Tibial nerve (tissue), 4 donors: ENCODE measurements around the gene CIROP. TPM values are rescaled to one million over a fixed set of nuclear protein-coding genes. Genes with fewer than 3 reads are reported as not detected.

Experiments used
- DNase-seq, 2 donors: peaks; one replicate each; pipeline ENCODE4 v3.0.0-alpha.2; 2019; ENCODE audit warnings: low spot score in 2 of 2
- H3K27ac ChIP-seq, 4 donors: fragments of 200-600 bp; sonication (generic) in 3 of 4; one replicate each; pipeline ENCODE4 v1.5.1; 2017 to 2019; ENCODE audit warnings: mild to moderate bottlenecking in 1 of 4
- H3K27me3 ChIP-seq, 2 donors: fragments of 200-600 bp; sonication (generic) in 1 of 2; one replicate each; pipeline versions ENCODE4 v1.5.1 to v1.6.0; 2017 to 2019
- H3K36me3 ChIP-seq, 3 donors: fragments of 200-600 bp; sonication (generic); one replicate each; pipeline ENCODE4 v1.5.1; 2018 to 2019
- H3K4me1 ChIP-seq, 4 donors: fragments of 200-600 bp; sonication (generic) in 3 of 4; one replicate each; pipeline ENCODE4 v1.5.1; 2017 to 2019
- H3K4me3 ChIP-seq, 4 donors: fragments of 200-600 bp; sonication (generic) in 3 of 4; one replicate each; pipeline ENCODE4 v1.5.1; 2017 to 2019; ENCODE audit warnings: mild to moderate bottlenecking in 1 of 4, moderate library complexity in 1 of 4
- H3K9me3 ChIP-seq, 4 donors: fragments of 200-600 bp; sonication (generic) in 3 of 4; one replicate each; pipeline ENCODE4 v1.5.1; 2017 to 2019
- EP300 ChIP-seq, 2 donors: sonication (generic); formaldehyde crosslinking; IDR thresholded peaks; one replicate each; pipeline ENCODE4 v1.6.1; 2017; ENCODE audit warnings: antibody characterized with exemption in 2 of 2, mild to moderate bottlenecking in 1 of 2
- POLR2A ChIP-seq, 2 donors: fragments of 450-650 bp; IDR thresholded peaks; one replicate each; pipeline ENCODE4 v1.6.1; 2017; ENCODE audit warnings: antibody characterized with exemption in 2 of 2, mild to moderate bottlenecking in 2 of 2, moderate library complexity in 2 of 2
- WGBS, 2 donors: methylation state at CpG; one replicate each; pipeline ENCODE4 v1.1.5; 2018; 5-methylcytosine and 5-hydroxymethylcytosine counted together
- total RNA-seq, 4 donors: library from RNA; depleted of rRNA; stranded (reverse); fragments of >200 nt; gene quantifications; one replicate each; pipeline ENCODE4 v1.1.0, GENCODE V29; 2016
- TF ChIP-seq, protein P1 (sequence below), 5 experiments: fragments of 200-600 bp in 3 of 5; fragments of 450-650 bp in 2 of 5; sonication (generic) in 3 of 5; IDR thresholded peaks; one replicate each; pipeline ENCODE4 v1.5.1; 2016 to 2019; ENCODE audit warnings: antibody characterized with exemption in 5 of 5, mild to moderate bottlenecking in 3 of 5, moderate library complexity in 2 of 5

CIROP gene
- total RNA-seq, 4 donors from 2014 or later, result not detected

DNA sequence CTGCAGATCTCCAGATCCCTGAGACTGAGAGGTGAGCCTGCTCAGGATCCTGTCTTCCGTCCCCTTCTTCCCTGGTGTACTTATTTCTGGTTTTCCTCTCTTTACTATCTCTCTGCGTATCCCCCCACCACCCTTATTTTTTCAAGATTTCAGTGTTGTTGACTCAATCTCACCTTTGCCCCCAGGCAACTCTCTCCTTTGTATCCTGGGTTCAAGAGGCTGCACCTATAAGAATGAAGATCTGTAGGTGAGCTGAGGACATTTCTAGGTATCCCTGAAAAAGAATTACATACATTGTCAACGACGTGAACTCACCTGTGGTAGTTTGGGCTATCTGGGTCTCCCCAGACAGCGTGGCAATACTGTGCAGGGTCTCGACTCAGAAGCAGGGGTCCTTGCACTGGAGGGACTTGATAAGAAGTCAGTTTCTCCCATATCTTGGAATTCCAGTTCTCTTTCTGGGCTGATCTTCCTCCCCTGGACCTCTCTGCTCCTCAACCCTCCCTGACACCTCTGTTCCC, 659 bp downstream of the CIROP start:
- Histone ChIP-seq H3K4me3 (no peak overlapping the region), H3K36me3 (peaks cover 0 to 5% (median 0%) of the 10 kb centered on the region in 3 donors), H3K27me3 (no peaks in the 10 kb centered on the region), H3K9me3 (no peaks in the 10 kb centered on the region), H3K4me1 (no peaks in the 10 kb centered on the region), H3K27ac (no peak overlapping the region)
- no peak for TF ChIP-seq EP300 (IDR thresholded peaks at IDR 0.05)
- TF ChIP-seq, protein P1, sequence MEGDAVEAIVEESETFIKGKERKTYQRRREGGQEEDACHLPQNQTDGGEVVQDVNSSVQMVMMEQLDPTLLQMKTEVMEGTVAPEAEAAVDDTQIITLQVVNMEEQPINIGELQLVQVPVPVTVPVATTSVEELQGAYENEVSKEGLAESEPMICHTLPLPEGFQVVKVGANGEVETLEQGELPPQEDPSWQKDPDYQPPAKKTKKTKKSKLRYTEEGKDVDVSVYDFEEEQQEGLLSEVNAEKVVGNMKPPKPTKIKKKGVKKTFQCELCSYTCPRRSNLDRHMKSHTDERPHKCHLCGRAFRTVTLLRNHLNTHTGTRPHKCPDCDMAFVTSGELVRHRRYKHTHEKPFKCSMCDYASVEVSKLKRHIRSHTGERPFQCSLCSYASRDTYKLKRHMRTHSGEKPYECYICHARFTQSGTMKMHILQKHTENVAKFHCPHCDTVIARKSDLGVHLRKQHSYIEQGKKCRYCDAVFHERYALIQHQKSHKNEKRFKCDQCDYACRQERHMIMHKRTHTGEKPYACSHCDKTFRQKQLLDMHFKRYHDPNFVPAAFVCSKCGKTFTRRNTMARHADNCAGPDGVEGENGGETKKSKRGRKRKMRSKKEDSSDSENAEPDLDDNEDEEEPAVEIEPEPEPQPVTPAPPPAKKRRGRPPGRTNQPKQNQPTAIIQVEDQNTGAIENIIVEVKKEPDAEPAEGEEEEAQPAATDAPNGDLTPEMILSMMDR (IDR thresholded peaks at IDR 0.05), result no peak
- TF ChIP-seq POLR2A (IDR thresholded peaks at IDR 0.05), result no peak
- 82 to 85% methylated on average over 6 of the region's 6 CpGs for WGBS, 2 donors
- DNase-seq, result no peak

DNA sequence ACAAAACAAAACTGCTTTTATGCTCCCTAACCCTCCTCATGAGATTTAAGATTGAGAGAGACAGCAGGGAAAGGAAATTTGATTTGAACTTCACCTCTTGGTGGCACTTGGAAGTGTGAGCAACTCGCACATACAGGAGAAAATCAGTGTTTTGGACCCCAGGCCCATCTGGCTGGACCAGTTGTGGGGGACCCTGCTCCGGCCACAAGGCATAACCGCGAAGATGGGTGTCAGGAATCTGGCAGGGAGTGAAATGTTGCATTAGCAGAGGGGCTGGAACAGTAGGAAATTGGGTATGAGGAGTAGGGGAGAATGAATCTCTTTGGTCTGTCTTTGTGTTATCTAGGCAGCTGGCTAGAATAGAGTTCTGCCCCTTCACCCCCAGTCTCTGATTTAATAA, 1.2 kb downstream of the CIROP start:
- Histone ChIP-seq H3K4me3 (no peak overlapping the region), H3K27ac (no peak overlapping the region), H3K4me1 (no peaks in the 10 kb centered on the region), H3K36me3 (peaks cover 0 to 10% (median 0%) of the 10 kb centered on the region in 3 donors), H3K9me3 (no peaks in the 10 kb centered on the region), H3K27me3 (no peaks in the 10 kb centered on the region)
- TF ChIP-seq, protein P1 (IDR thresholded peaks at IDR 0.05), result no peak
- TF ChIP-seq POLR2A (IDR thresholded peaks at IDR 0.05), result no peak
- no peak for TF ChIP-seq EP300 (IDR thresholded peaks at IDR 0.05)
- no peak for DNase-seq
- 85 to 89% methylated on average over 4 of the region's 4 CpGs for WGBS, 2 donors

- DNase-seq, result no peak
- Histone ChIP-seq H3K27me3 (no peaks in the 10 kb centered on the region), H3K4me3 (no peak overlapping the region), H3K4me1 (peaks cover 0 to under 1% (median 0%) of the 10 kb centered on the region in 4 donors), H3K9me3 (no peaks in the 10 kb centered on the region), H3K27ac (no peak overlapping the region), H3K36me3 (peaks cover 0 to 18% (median 0%) of the 10 kb centered on the region in 3 donors)
- TF ChIP-seq EP300 (IDR thresholded peaks at IDR 0.05) (no peak), POLR2A (IDR thresholded peaks at IDR 0.05) (no peak)
- TF ChIP-seq, protein P1 (IDR thresholded peaks at IDR 0.05), result no peak
- WGBS, 2 donors, result 76 to 93% methylated on average over 2 of the region's 2 CpGs
Measured at GRCh38 chr14:23102801-23103200, 2.0 kb downstream of the CIROP start.

DNA sequence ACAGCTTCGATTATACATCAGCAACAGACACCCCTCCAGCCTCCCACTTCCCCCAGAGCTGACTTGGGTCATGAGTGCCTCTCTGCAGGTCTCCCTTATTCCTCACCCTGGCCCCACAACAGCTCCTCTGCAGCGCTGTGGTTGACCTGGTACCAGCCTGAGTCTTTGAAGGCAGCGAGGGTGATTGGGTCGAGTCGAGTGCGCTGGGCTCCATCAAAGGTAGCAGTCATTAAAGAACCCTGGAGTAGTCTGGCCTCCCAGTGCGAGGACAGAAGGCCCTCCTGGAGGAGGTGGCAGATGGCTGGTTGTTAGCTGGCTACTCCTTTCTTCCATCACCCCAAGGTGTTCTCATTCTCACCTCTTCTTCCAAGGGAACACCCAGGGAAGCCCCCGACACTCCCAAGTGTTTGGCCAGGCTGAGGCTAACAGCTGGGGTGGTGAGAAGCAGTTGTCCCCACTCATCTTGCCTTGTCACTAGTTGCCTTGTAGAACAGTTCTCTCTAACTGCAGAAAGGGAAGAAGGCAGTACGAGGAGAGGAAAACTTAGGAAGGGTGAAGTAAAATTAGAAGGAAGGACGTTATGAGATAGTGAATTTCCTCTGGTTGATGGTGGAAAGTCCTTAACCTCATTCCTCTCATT, 2.7 kb downstream of the CIROP start:
- Histone ChIP-seq H3K27me3 (no peaks in the 10 kb centered on the region), H3K4me3 (no peak overlapping the region), H3K36me3 (peaks cover 0 to 22% (median 0%) of the 10 kb centered on the region in 3 donors), H3K4me1 (peaks cover 0 to 8% (median 3%) of the 10 kb centered on the region in 4 donors), H3K9me3 (no peaks in the 10 kb centered on the region), H3K27ac (no peak overlapping the region)
- WGBS, 2 donors, result 72 to 80% methylated on average over 10 of the region's 10 CpGs
- no peak for DNase-seq
- TF ChIP-seq EP300 (IDR thresholded peaks at IDR 0.05) (no peak), POLR2A (IDR thresholded peaks at IDR 0.05) (no peak)
- TF ChIP-seq, protein P1 (IDR thresholded peaks at IDR 0.05), result no peak

DNA sequence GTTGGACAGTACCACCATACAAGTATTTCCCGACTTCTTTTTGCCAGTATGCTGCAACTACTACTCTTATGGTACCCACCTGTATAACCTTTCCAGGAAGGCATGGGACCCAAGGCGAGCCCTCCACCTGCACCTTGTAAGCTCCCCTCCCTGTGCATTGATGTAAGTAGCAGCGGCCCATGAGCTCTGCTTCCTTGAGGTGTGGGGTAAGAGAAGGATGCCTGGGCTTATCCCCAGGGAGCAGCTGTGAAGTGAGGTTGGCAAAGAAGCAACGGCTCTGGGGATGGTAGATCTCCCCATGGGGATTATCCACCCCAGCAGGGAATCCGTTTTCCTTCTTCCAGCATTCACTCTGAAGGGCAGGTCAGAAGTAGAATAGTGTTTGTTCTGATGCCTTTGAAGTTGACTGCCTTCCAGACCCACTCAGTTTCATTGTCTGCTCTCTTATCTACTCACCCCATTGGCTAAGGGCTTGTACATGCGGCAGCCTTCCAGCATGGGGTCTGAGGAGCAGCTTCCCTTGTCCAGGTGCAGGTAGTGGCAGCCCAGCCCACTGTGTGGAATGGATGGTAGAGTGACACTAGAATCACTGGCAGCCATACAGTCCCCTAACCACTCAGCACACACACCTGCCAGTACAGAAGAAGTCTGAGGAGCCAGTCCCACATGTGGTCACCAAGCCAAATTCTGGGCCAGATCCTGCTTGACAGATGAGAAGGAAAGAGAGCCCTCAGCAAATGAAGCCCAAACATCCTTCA, 3.4 kb downstream of the CIROP start:
- DNase-seq, result no peak
- Histone ChIP-seq H3K4me3 (no peak overlapping the region), H3K9me3 (no peaks in the 10 kb centered on the region), H3K36me3 (peaks cover 0 to 22% (median 0%) of the 10 kb centered on the region in 3 donors), H3K4me1 (peaks cover 0 to 15% (median 10%) of the 10 kb centered on the region in 4 donors), H3K27ac (no peak overlapping the region), H3K27me3 (no peaks in the 10 kb centered on the region)
- 72 to 77% methylated on average over 6 of the region's 6 CpGs for WGBS, 2 donors
- TF ChIP-seq EP300 (IDR thresholded peaks at IDR 0.05) (no peak), POLR2A (IDR thresholded peaks at IDR 0.05) (no peak)
- TF ChIP-seq, protein P1 (IDR thresholded peaks at IDR 0.05), result no peak
